Transverse colon (tissue), 3 donors: ENCODE measurements around the gene CDK14.

ENCODE experiments used
- EP300 ChIP-seq: sonication (generic); formaldehyde crosslinking; IDR thresholded peaks from one replicate; pipeline ENCODE4 v1.6.1; 2017; ENCODE audit warnings: antibody characterized with exemption, low read depth
- TF ChIP-seq, protein P1 (sequence below), 5 experiments: fragments of 200-600 bp in 3 of 5; fragments of 450-650 bp in 2 of 5; sonication (generic) in 3 of 5; IDR thresholded peaks; 1 replicate in 2 of 5; 2 replicates in 3 of 5; pipeline ENCODE4 v1.5.1; 2016 to 2017; ENCODE audit warnings: antibody characterized with exemption in 5 of 5, inconsistent platforms in 3 of 5, mild to moderate bottlenecking in 2 of 5, moderate library complexity in 1 of 5

DNA sequence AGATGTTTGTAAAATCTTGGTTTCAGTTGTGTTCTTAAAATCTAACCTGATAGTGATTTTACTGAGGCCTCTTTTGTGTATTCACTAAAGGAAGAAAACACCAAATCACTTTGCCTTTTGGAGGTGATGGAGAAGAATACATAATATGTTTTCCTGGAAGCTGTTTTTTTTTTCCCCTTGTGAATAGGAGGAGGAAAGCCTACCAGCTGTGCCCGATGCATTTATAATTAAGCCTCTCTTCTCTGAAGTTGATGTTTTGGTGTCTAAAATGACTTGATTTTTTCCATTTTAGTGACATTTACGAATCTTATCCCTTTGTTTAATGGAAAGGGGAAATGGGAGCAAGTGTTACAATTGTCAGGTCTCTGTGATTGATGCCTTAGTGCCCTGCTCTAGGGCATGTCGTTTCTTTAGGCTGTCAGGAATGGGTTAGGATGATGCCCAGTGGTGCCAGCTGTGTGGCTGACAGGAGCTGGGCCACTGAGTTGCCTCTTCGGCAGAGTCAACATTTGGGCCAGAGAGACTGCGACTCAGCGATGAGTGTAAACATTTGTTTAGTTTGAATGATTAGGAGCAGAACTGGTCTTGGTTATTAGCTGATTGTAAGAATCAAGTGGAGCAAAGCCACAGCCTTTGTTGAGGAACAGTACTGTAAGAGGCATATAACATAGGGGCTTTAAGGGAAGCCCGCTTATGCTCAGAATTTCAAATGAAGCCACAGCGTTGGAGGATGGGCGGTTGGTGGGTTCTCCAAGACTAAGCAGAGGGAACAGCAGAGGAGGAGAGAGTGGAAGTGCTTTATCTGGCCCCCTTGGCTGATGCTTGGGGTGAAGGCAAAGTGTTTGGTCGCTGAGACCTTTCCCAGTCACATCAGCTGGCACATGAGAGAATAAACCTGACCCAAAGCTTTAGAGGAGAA is 81.6 kb downstream of the CDK14 start:
- TF ChIP-seq, protein P1, sequence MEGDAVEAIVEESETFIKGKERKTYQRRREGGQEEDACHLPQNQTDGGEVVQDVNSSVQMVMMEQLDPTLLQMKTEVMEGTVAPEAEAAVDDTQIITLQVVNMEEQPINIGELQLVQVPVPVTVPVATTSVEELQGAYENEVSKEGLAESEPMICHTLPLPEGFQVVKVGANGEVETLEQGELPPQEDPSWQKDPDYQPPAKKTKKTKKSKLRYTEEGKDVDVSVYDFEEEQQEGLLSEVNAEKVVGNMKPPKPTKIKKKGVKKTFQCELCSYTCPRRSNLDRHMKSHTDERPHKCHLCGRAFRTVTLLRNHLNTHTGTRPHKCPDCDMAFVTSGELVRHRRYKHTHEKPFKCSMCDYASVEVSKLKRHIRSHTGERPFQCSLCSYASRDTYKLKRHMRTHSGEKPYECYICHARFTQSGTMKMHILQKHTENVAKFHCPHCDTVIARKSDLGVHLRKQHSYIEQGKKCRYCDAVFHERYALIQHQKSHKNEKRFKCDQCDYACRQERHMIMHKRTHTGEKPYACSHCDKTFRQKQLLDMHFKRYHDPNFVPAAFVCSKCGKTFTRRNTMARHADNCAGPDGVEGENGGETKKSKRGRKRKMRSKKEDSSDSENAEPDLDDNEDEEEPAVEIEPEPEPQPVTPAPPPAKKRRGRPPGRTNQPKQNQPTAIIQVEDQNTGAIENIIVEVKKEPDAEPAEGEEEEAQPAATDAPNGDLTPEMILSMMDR (IDR thresholded peaks at IDR 0.05), result no peak
- no peak for TF ChIP-seq EP300
